ENCODE results near the gene AP3B1.

The AP3B1 gene

DNA sequence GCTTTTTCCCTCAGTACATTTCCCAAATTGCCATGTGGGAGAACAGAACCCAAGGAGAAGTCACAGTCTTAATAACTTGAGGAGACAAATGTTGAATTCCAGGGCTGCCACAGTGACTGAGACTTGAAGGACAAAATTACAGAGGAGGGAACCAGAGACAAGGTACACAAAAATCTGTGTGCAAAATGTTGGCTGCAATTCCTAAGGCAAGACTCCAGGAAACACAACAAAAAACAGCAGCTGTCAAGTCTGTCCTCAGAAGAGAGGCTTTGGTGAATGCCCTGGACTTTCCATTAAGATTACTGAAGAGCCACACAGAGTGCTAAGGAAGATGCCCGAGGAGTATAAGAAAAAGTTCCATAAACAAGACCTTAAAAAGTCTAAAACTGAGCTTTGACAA lies 21.1 kb downstream of the AP3B1 start:
- H3K27me3 ChIP-seq (ENCODE audit: insufficient read depth, low read length), result no peaks in the 10 kb centered on the region
- H3K4me3 ChIP-seq (ENCODE audit: low read depth, low read length), result no peak overlapping the region
- no peaks in the 10 kb centered on the region for H3K36me3 ChIP-seq (ENCODE audit: insufficient read depth, low read length)
- no peak overlapping the region for H2AFZ ChIP-seq (ENCODE audit: low read length, unreplicated experiment)
- no peaks in the 10 kb centered on the region for H3K4me1 ChIP-seq (ENCODE audit: control insufficient read depth, insufficient read depth, low read length, unreplicated experiment)
- peaks cover 48% of the 10 kb centered on the region for H3K79me2 ChIP-seq (ENCODE audit: control insufficient read depth, insufficient read depth, low read length, unreplicated experiment)
- H3K27ac ChIP-seq (ENCODE audit: low read depth, low read length), result no peak overlapping the region

- peaks cover 42% of the 10 kb centered on the region for H3K79me2 ChIP-seq (ENCODE audit: control insufficient read depth, insufficient read depth, low read length, unreplicated experiment)
- H3K27me3 ChIP-seq (ENCODE audit: insufficient read depth, low read length), result no peaks in the 10 kb centered on the region
- no peak overlapping the region for H3K4me3 ChIP-seq (ENCODE audit: low read depth, low read length)
- no peaks in the 10 kb centered on the region for H3K36me3 ChIP-seq (ENCODE audit: insufficient read depth, low read length)
- H2AFZ ChIP-seq (ENCODE audit: low read length, unreplicated experiment), result no peak overlapping the region
- no peaks in the 10 kb centered on the region for H3K4me1 ChIP-seq (ENCODE audit: control insufficient read depth, insufficient read depth, low read length, unreplicated experiment)
- no peak overlapping the region for H3K27ac ChIP-seq (ENCODE audit: low read depth, low read length)
Observed at GRCh38 chr5:78271766-78272165, 22.7 kb downstream of the AP3B1 start.

DNA sequence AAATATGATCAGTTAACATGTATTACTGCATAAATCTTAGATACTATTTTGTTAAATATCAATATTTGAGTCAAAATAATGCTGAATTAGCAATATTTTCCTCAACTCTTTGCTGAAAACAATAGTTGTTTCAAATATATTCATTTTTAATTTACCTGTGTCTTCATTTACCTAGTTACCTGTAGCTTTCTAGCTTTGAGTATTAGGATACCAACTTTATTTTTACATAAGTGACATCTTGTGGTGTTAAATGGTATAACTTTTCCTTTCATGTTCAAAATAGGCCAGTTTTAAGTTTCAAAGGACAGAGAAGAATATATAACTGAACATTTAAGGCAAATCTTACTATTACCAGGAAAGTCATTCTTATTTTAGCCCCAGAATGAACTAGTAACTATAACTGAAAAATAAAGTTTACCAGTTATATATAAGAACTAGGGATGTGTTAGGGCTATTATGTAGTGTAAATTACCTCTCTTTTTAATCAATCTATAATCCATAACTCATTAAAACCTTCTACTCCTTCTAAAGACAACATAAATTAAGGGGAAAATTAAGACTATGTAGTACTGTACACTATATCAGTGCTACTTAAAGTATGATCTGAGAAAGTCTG lies 25.3 kb downstream of the AP3B1 start:
- H2AFZ ChIP-seq (ENCODE audit: low read length, unreplicated experiment), result no peak overlapping the region
- peaks cover under 1% of the 10 kb centered on the region; the same call in 1 of the 2 replicates for H3K36me3 ChIP-seq (ENCODE audit: insufficient read depth, low read length)
- H3K4me3 ChIP-seq (ENCODE audit: low read depth, low read length), result no peak overlapping the region
- H3K27ac ChIP-seq (ENCODE audit: low read depth, low read length), result no peak overlapping the region
- no peaks in the 10 kb centered on the region for H3K4me1 ChIP-seq (ENCODE audit: control insufficient read depth, insufficient read depth, low read length, unreplicated experiment)
- H3K27me3 ChIP-seq (ENCODE audit: insufficient read depth, low read length), result no peaks in the 10 kb centered on the region
- H3K79me2 ChIP-seq (ENCODE audit: control insufficient read depth, insufficient read depth, low read length, unreplicated experiment), result peaks cover 23% of the 10 kb centered on the region

DNA sequence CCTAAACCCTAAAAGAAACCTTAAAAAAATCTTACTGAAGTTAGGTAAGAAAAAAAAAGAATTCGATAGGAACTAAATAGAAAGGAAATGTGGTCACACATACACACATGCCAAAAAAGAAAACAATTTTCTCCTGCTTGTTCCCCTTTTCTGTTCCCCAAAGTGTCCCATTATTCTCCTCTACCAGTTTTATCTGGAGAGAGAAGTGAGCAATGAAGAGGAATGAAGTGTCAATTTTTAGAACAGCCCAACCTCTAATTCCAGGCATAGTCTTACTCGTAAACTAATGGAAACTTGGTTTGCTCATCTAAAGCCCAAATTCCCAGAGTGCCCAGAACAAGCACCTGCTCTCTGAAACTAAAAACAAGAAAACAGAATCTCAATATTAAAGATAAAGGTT lies 26.1 kb downstream of the AP3B1 start:
- Histone ChIP-seq H3K27me3 (ENCODE audit: insufficient read depth, low read length) (no peaks in the 10 kb centered on the region), H3K27ac (ENCODE audit: low read depth, low read length) (no peak overlapping the region), H3K4me3 (ENCODE audit: low read depth, low read length) (no peak overlapping the region), H3K4me1 (ENCODE audit: control insufficient read depth, insufficient read depth, low read length, unreplicated experiment) (no peaks in the 10 kb centered on the region), H2AFZ (ENCODE audit: low read length, unreplicated experiment) (no peak overlapping the region), H3K79me2 (ENCODE audit: control insufficient read depth, insufficient read depth, low read length, unreplicated experiment) (peaks cover 16% of the 10 kb centered on the region), H3K36me3 (ENCODE audit: insufficient read depth, low read length) (peaks cover 4% of the 10 kb centered on the region; the same call in 1 of the 2 replicates)

- H3K27ac ChIP-seq (ENCODE audit: low read depth, low read length), result no peak overlapping the region
- H3K4me3 ChIP-seq (ENCODE audit: low read depth, low read length), result no peak overlapping the region
- no peaks in the 10 kb centered on the region for H3K4me1 ChIP-seq (ENCODE audit: control insufficient read depth, insufficient read depth, low read length, unreplicated experiment)
- H3K27me3 ChIP-seq (ENCODE audit: insufficient read depth, low read length), result no peaks in the 10 kb centered on the region
- H3K79me2 ChIP-seq (ENCODE audit: control insufficient read depth, insufficient read depth, low read length, unreplicated experiment), result peaks cover 7% of the 10 kb centered on the region
- peaks cover 12% of the 10 kb centered on the region; the same call in 1 of the 2 replicates for H3K36me3 ChIP-seq (ENCODE audit: insufficient read depth, low read length)
- H2AFZ ChIP-seq (ENCODE audit: low read length, unreplicated experiment), result no peak overlapping the region
Observed at GRCh38 chr5:78265163-78265562, 29.3 kb downstream of the AP3B1 start.

DNA sequence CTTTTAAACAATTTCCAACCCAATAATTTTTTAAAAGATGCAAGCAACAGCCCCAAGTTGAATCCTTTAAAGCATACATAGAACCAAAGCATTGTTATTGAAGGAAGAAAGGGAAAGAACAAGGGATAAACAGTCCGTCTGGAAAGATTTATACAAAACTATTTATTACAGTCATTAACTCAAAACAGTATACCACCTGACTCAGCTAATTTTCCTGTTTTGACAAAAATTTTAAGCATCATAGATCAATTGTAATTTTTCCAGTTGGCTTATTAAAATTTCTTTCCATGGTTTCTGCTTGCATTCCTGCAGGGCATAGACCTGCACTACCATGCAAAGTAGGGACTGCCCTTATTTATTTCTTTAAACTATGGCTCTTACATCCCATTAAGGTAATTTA lies 29.9 kb downstream of the AP3B1 start:
- Histone ChIP-seq H3K79me2 (ENCODE audit: control insufficient read depth, insufficient read depth, low read length, unreplicated experiment) (peaks cover 6% of the 10 kb centered on the region), H3K27me3 (ENCODE audit: insufficient read depth, low read length) (no peaks in the 10 kb centered on the region), H3K36me3 (ENCODE audit: insufficient read depth, low read length) (peaks cover 12% of the 10 kb centered on the region; the same call in 1 of the 2 replicates)

GRCh38 chr5:78260771-78261170 lies 33.7 kb downstream of the AP3B1 start:
- H2AFZ ChIP-seq (ENCODE audit: low read length, unreplicated experiment), result no peak overlapping the region
- H3K27me3 ChIP-seq (ENCODE audit: insufficient read depth, low read length), result no peaks in the 10 kb centered on the region
- no peaks in the 10 kb centered on the region for H3K4me1 ChIP-seq (ENCODE audit: control insufficient read depth, insufficient read depth, low read length, unreplicated experiment)
- H3K36me3 ChIP-seq (ENCODE audit: insufficient read depth, low read length), result peaks cover 20% of the 10 kb centered on the region; the same call in 1 of the 2 replicates
- no peaks in the 10 kb centered on the region for H3K79me2 ChIP-seq (ENCODE audit: control insufficient read depth, insufficient read depth, low read length, unreplicated experiment)
- H3K4me3 ChIP-seq (ENCODE audit: low read depth, low read length), result no peak overlapping the region
- no peak overlapping the region for H3K27ac ChIP-seq (ENCODE audit: low read depth, low read length)

More for the DNA sequence above, 29.9 kb downstream of the AP3B1 start:
- H3K27ac ChIP-seq (ENCODE audit: low read depth, low read length), result no peak overlapping the region
- no peaks in the 10 kb centered on the region for H3K4me1 ChIP-seq (ENCODE audit: control insufficient read depth, insufficient read depth, low read length, unreplicated experiment)
- H2AFZ ChIP-seq (ENCODE audit: low read length, unreplicated experiment), result no peak overlapping the region
- no peak overlapping the region for H3K4me3 ChIP-seq (ENCODE audit: low read depth, low read length)

GRCh38 chr5:78253201-78253600 lies 41.3 kb downstream of the AP3B1 start:
- Histone ChIP-seq H3K4me3 (ENCODE audit: low read depth, low read length) (no peak overlapping the region), H3K27me3 (ENCODE audit: insufficient read depth, low read length) (no peaks in the 10 kb centered on the region), H3K36me3 (ENCODE audit: insufficient read depth, low read length) (peaks cover 7% of the 10 kb centered on the region; the same call in 1 of the 2 replicates), H3K27ac (ENCODE audit: low read depth, low read length) (no peak overlapping the region), H3K79me2 (ENCODE audit: control insufficient read depth, insufficient read depth, low read length, unreplicated experiment) (peaks cover 11% of the 10 kb centered on the region), H2AFZ (ENCODE audit: low read length, unreplicated experiment) (no peak overlapping the region), H3K4me1 (ENCODE audit: control insufficient read depth, insufficient read depth, low read length, unreplicated experiment) (no peaks in the 10 kb centered on the region)

DNA sequence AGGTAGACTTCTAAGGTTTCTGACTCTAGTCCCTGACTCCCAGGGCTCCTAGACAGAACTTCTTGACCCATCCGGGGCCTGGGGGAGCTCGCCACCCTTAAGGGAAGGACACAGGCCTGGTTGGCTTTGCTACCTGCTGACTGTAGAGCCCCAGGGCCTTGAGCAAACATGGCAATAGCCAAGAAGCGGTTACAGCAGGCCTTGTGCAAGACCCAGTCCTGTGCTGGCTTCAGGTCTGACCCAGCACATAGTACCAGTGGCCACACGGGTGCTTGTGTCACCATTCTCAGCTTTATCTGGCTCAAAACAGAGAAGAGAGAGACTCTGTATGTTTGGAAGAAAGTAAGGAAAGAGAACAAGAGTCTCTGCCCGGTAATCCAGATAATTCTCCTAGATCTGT lies 41.8 kb downstream of the AP3B1 start:
- Histone ChIP-seq H3K36me3 (ENCODE audit: insufficient read depth, low read length) (peaks cover 6% of the 10 kb centered on the region; the same call in 1 of the 2 replicates), H2AFZ (ENCODE audit: low read length, unreplicated experiment) (no peak overlapping the region), H3K4me1 (ENCODE audit: control insufficient read depth, insufficient read depth, low read length, unreplicated experiment) (no peaks in the 10 kb centered on the region), H3K4me3 (ENCODE audit: low read depth, low read length) (no peak overlapping the region), H3K27ac (ENCODE audit: low read depth, low read length) (no peak overlapping the region), H3K79me2 (ENCODE audit: control insufficient read depth, insufficient read depth, low read length, unreplicated experiment) (peaks cover 11% of the 10 kb centered on the region), H3K27me3 (ENCODE audit: insufficient read depth, low read length) (no peaks in the 10 kb centered on the region)

- Histone ChIP-seq H3K36me3 (ENCODE audit: insufficient read depth, low read length) (peaks cover 6% of the 10 kb centered on the region; the same call in 1 of the 2 replicates), H3K27me3 (ENCODE audit: insufficient read depth, low read length) (no peaks in the 10 kb centered on the region), H3K79me2 (ENCODE audit: control insufficient read depth, insufficient read depth, low read length, unreplicated experiment) (peaks cover 11% of the 10 kb centered on the region), H3K4me3 (ENCODE audit: low read depth, low read length) (no peak overlapping the region), H3K27ac (ENCODE audit: low read depth, low read length) (no peak overlapping the region), H3K4me1 (ENCODE audit: control insufficient read depth, insufficient read depth, low read length, unreplicated experiment) (no peaks in the 10 kb centered on the region), H2AFZ (ENCODE audit: low read length, unreplicated experiment) (no peak overlapping the region)
Observed at GRCh38 chr5:78251663-78252284, 42.7 kb downstream of the AP3B1 start.

- Histone ChIP-seq H3K4me3 (ENCODE audit: low read depth, low read length) (no peak overlapping the region), H3K36me3 (ENCODE audit: insufficient read depth, low read length) (peaks cover under 1% of the 10 kb centered on the region; the same call in 1 of the 2 replicates), H2AFZ (ENCODE audit: low read length, unreplicated experiment) (no peak overlapping the region), H3K27me3 (ENCODE audit: insufficient read depth, low read length) (no peaks in the 10 kb centered on the region), H3K4me1 (ENCODE audit: control insufficient read depth, insufficient read depth, low read length, unreplicated experiment) (no peaks in the 10 kb centered on the region), H3K79me2 (ENCODE audit: control insufficient read depth, insufficient read depth, low read length, unreplicated experiment) (peaks cover 13% of the 10 kb centered on the region), H3K27ac (ENCODE audit: low read depth, low read length) (no peak overlapping the region)
Observed at GRCh38 chr5:78245136-78245535, 49.4 kb downstream of the AP3B1 start.
